ENCODE measurements around the gene AFP. TPM values are rescaled to one million over a fixed set of nuclear protein-coding genes. Genes with fewer than 3 reads are reported as not detected.
A peak's percentile ranks its signal among the peaks of the same experiment; 100 is the strongest.

AFP gene
- total RNA-seq, 1 donor from 2014 or later, result 11.3 TPM

GRCh38 chr4:73479323-73479722 lies 43.3 kb downstream of the AFP start:
- Histone ChIP-seq H3K27ac (ENCODE audit: low read depth, low read length) (no peak overlapping the region), H3K9me3 (ENCODE audit: insufficient read depth, low read depth, low read length) (no peaks in the 10 kb centered on the region), H3K79me2 (ENCODE audit: insufficient read depth, low read length) (no peaks in the 10 kb centered on the region), H3K4me3 (ENCODE audit: insufficient read depth, low read depth, low read length) (no peak overlapping the region), H3K36me3 (ENCODE audit: insufficient read depth, low read length) (no peaks in the 10 kb centered on the region), H3K9ac (ENCODE audit: low read length) (no peak overlapping the region), H3K4me1 (ENCODE audit: insufficient read depth, low read length) (no peaks in the 10 kb centered on the region), H2AFZ (ENCODE audit: low read depth, low read length) (no peak overlapping the region), H3K4me2 (ENCODE audit: low read length) (no peak overlapping the region), H4K20me1 (ENCODE audit: insufficient read depth, low read length) (no peaks in the 10 kb centered on the region), H3K27me3 (ENCODE audit: insufficient read depth, low read length) (no peaks in the 10 kb centered on the region)
- no peak for TF ChIP-seq CTCF (IDR thresholded peaks at IDR 0.05; ENCODE audit: insufficient read depth, low read depth, low read length)
- no peak for TF ChIP-seq EZH2 (IDR thresholded peaks at IDR 0.05; ENCODE audit: insufficient read depth, low read length)
- no peak overlapping the region for H3K27ac Mint-ChIP-seq (ENCODE audit: unreplicated experiment)
- FAIRE-seq (no peak), DNase-seq (ENCODE audit: low read depth) (no peak)
- no peaks in the 10 kb centered on the region for H3K36me3 Mint-ChIP-seq (ENCODE audit: low read depth, unreplicated experiment)
- peaks cover 9% of the 10 kb centered on the region for H3K9me3 Mint-ChIP-seq (ENCODE audit: unreplicated experiment)
- no peaks in the 10 kb centered on the region for H3K27me3 Mint-ChIP-seq (ENCODE audit: low read depth, unreplicated experiment)
- no peak overlapping the region for H3K4me3 Mint-ChIP-seq (ENCODE audit: unreplicated experiment)
- no peaks in the 10 kb centered on the region for H3K4me1 Mint-ChIP-seq (ENCODE audit: low read depth, unreplicated experiment)

GRCh38 chr4:73481358-73481757 lies 45.3 kb downstream of the AFP start, which contains the start of gene AFM:
Gene AFM (plus strand): TSS chr4:73481745. CDS start chr4:73481776, 31 bp downstream.
- peaks cover 2% of the 10 kb centered on the region for H3K27me3 ChIP-seq (ENCODE audit: insufficient read depth, low read length)
- H4K20me1 ChIP-seq (ENCODE audit: insufficient read depth, low read length), result no peaks in the 10 kb centered on the region
- H3K4me3 ChIP-seq (ENCODE audit: insufficient read depth, low read depth, low read length), result no peak within 1 kb of the TSS
- no peaks in the 10 kb centered on the region for H3K4me1 ChIP-seq (ENCODE audit: insufficient read depth, low read length)
- DNase-seq (ENCODE audit: low read depth) (no peak), FAIRE-seq (no peak)
- Mint-ChIP-seq H3K27me3 (ENCODE audit: low read depth, unreplicated experiment) (no peaks in the 10 kb centered on the region), H3K4me1 (ENCODE audit: low read depth, unreplicated experiment) (no peaks in the 10 kb centered on the region), H3K36me3 (ENCODE audit: low read depth, unreplicated experiment) (no peaks in the 10 kb centered on the region), H3K27ac (ENCODE audit: unreplicated experiment) (no peak within 1 kb of the TSS), H3K9me3 (ENCODE audit: unreplicated experiment) (peaks cover 2% of the 10 kb centered on the region), H3K4me3 (ENCODE audit: unreplicated experiment) (no peak within 1 kb of the TSS)
- H3K4me2 ChIP-seq (ENCODE audit: low read length), result no peak within 1 kb of the TSS
- no peak within 1 kb of the TSS for H3K27ac ChIP-seq (ENCODE audit: low read depth, low read length)
- no peak within 1 kb of the TSS for H2AFZ ChIP-seq (ENCODE audit: low read depth, low read length)
- H3K79me2 ChIP-seq (ENCODE audit: insufficient read depth, low read length), result no peaks in the 10 kb centered on the region
- no peak within 1 kb of the TSS for H3K9ac ChIP-seq (ENCODE audit: low read length)
- no peaks in the 10 kb centered on the region for H3K36me3 ChIP-seq (ENCODE audit: insufficient read depth, low read length)
- no peaks in the 10 kb centered on the region for H3K9me3 ChIP-seq (ENCODE audit: insufficient read depth, low read depth, low read length)
- TF ChIP-seq CTCF (IDR thresholded peaks at IDR 0.05; ENCODE audit: insufficient read depth, low read depth, low read length) (no peak), EZH2 (IDR thresholded peaks at IDR 0.05; ENCODE audit: insufficient read depth, low read length) (no peak)

DNA sequence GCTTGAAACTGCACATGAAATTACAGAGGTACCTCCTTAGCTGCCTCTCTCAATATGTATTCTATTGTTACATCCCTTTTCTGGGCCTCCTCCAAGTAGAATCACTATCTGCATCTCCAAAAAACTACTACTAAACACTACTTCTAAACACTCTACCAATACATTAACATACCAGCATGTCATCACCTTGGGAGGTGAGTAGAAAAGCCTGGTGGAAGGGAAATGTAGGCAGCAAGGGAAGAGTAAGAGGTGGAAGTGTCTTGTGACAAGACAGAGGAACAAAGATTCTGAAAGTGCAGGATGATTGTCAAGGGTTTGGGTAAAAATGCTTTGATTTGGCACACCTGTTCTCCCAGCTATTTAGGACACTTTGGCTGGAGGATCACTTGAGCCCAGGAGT lies 49.1 kb downstream of the AFP start:
- H3K79me2 ChIP-seq (ENCODE audit: insufficient read depth, low read length), result no peaks in the 10 kb centered on the region
- H3K9me3 ChIP-seq (ENCODE audit: insufficient read depth, low read depth, low read length), result no peaks in the 10 kb centered on the region
- H3K4me1 ChIP-seq (ENCODE audit: insufficient read depth, low read length), result no peaks in the 10 kb centered on the region
- peaks cover 2% of the 10 kb centered on the region for H3K27me3 ChIP-seq (ENCODE audit: insufficient read depth, low read length)
- no peak overlapping the region for H3K9ac ChIP-seq (ENCODE audit: low read length)
- no peak for DNase-seq (ENCODE audit: low read depth)
- no peaks in the 10 kb centered on the region for H3K36me3 ChIP-seq (ENCODE audit: insufficient read depth, low read length)
- Mint-ChIP-seq H3K27ac (ENCODE audit: unreplicated experiment) (peak overlapping the region; percentile 50), H3K4me1 (ENCODE audit: low read depth, unreplicated experiment) (no peaks in the 10 kb centered on the region), H3K4me3 (ENCODE audit: unreplicated experiment) (no peak overlapping the region), H3K36me3 (ENCODE audit: low read depth, unreplicated experiment) (no peaks in the 10 kb centered on the region), H3K27me3 (ENCODE audit: low read depth, unreplicated experiment) (no peaks in the 10 kb centered on the region), H3K9me3 (ENCODE audit: unreplicated experiment) (no peaks in the 10 kb centered on the region)
- TF ChIP-seq CTCF (IDR thresholded peaks at IDR 0.05; ENCODE audit: insufficient read depth, low read depth, low read length), result no peak
- TF ChIP-seq EZH2 (IDR thresholded peaks at IDR 0.05; ENCODE audit: insufficient read depth, low read length), result no peak
- H4K20me1 ChIP-seq (ENCODE audit: insufficient read depth, low read length), result no peaks in the 10 kb centered on the region
- no peak for FAIRE-seq
- no peak overlapping the region for H2AFZ ChIP-seq (ENCODE audit: low read depth, low read length)
- no peak overlapping the region for H3K4me3 ChIP-seq (ENCODE audit: insufficient read depth, low read depth, low read length)
- no peak overlapping the region for H3K27ac ChIP-seq (ENCODE audit: low read depth, low read length)
- H3K4me2 ChIP-seq (ENCODE audit: low read length), result no peak overlapping the region
